ENCODE measurements around the gene C16orf46.

GRCh38 chr16:81053761-81054160, 23.3 kb downstream of the C16orf46 start:
- TF ChIP-seq CTCF (IDR thresholded peaks at IDR 0.05) (no peak), POLR2A (IDR thresholded peaks at IDR 0.05) (no peak)
